GM18907 (cell line): ENCODE results near the gene SLC32A1.

ENCODE experiments used
- ATAC-seq: cut with Tn5 transposase; IDR thresholded peaks from one replicate; pipeline ENCODE4 v1.9.1; 2021; ENCODE audit warnings: mild to moderate bottlenecking, moderate library complexity; ENCODE audit not compliant: unreplicated experiment

SLC32A1 gene

GRCh38 chr20:38751360-38751976, 27.2 kb downstream of the SLC32A1 start:
- ATAC-seq = no peak

DNA sequence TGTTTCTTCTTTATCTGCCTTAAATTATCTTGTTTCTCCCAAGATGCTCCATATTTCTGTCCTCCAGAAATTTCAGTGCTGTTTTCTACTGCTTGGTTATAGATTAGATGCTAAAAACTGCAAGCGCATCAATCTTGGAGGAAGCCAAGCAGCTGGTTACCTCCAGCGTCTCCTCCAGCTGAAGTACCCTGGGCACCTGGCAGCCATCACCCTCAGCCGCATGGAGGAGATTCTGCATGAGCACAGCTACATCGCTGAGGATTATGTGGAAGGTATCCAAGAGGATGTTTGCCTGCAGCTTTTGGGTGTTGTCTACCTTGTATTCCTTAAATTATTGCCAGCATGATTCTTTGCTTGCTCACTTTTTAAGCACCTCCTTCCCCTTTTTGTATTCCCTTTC, 27.7 kb downstream of the SLC32A1 start:
- no peak for ATAC-seq

GRCh38 chr20:38754924-38755323, 30.6 kb downstream of the SLC32A1 start:
- ATAC-seq = no peak

- no peak for ATAC-seq
Observed at GRCh38 chr20:38755324-38755910, 31.1 kb downstream of the SLC32A1 start.

DNA sequence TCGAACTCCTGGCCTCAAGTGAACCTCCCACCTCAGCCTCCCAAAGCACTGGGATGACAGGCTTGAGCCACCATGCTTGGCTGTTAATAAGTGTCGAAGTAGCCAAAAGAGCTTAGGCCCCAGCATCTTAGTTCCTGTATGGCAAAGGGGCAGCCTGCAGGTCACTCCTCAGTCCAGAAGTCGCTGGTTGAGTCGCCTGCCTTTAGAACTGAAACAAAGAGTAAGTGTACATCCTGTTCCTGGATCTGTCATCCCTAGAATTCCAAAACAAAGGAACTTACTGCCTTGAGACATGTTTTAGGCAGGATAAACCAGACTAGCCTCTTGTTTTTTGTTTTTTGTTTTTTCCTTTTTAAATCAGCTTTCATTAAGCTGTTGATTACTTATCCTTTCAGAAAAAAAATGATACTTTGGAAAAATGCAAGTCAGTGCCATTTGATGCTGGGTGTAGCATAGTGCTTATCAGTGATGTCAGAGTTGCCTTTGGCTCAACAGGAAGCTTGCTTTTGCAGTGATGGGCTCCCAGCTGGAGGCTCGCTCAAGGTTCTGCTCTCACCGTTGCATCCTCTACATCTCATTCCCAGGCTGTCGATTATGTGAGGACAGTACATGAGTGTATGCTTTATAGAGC, 33.0 kb downstream of the SLC32A1 start:
- ATAC-seq = no peak

- ATAC-seq = no peak
Observed at GRCh38 chr20:38759106-38759505, 34.8 kb downstream of the SLC32A1 start.

DNA sequence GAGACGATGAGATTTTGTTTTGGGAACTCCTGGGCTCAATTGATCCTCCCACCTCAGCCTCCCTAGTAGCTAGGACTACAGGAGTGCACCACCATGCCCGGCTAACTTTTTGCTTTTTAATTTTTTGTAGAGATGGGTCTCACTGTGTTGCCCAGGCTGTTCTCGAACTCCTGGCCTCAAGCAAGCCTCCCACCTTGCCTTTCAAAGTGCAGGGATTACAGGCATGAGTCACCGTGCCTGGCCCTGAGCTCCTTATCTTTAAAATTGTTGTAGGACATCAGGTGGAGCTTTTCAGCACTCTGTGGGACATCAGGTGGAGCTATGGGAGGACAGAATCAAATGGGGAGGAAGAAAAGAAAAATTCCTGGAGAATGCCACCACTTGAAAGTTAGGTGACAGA, 36.7 kb downstream of the SLC32A1 start:
- no peak for ATAC-seq

- no peak for ATAC-seq
Observed at GRCh38 chr20:38762174-38762573, 37.9 kb downstream of the SLC32A1 start.

- ATAC-seq = no peak
Observed at GRCh38 chr20:38763616-38764015, 39.3 kb downstream of the SLC32A1 start.

DNA sequence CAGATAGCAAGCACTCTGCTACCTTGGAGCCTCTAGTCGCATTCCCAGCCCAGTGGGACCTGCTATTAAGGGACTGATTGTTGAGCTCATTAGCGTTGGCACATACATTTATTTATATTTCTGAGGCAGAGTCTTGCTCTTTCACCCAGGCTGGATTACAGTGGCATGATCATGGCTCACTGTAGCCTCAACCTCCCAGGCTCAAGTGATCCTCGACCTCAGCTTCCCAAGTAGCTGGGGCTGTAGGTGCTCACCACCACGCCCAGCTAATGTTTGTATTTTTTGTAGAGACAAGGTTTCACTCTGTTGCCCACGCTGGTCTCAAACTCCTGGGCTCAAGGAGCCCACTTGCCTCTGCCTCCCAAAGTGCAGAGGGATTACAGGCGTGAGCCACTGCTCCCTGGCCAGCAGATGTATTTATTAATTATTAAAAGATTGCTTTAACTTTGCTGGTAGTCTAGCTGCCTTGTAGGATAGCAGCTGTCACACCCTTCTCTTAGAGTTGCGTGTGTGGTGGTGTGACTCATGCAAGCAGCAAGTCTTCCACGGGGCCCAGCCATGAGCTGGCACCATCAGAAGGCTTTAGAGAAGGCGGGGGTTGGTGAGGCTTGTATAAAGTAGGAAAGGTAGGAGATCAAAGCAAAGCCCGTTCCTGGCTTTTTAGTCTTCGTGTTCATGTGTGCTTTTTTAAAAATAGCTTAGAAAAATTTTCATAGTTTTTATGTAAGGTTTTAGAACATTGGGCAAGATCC, 40.5 kb downstream of the SLC32A1 start:
- no peak for ATAC-seq

DNA sequence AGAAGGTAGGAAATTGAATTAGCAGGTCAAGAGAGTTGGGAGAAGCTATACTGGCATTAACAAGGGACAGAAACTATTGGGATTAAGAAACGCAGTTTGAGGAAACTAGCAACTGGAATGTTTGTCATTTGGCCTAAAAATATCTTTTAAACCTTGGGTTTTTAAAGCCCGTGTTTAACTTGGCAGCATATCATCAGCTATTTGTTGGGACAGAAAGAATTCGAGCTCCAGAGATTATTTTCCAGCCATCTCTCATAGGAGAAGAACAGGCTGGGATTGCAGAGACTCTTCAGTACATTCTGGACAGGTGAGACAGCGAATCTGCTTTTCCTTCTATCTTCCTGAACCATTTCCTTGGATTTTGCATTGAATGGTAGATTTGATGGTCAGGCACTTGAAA, 41.8 kb downstream of the SLC32A1 start:
- no peak for ATAC-seq

GRCh38 chr20:38769376-38770295, 45.4 kb downstream of the SLC32A1 start:
- ATAC-seq = no peak

DNA sequence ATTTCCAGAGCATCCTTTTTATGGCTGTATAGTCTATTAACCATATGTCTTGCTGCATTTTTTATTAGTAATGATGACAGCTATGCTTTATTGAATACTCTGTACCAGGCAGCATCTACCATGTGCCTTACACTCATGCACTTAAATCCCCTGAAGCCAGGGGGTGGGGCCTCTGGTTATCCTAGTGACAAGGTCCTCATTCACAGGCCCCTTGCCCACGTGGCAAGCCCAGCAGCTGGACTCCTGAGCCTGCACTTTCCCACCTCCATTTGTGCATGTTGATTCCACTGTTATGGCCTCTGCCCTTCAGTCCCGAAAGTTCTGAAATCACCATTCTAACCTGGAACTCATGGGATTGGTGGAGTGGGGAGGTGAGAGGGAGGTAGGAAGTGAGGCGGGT, 46.3 kb downstream of the SLC32A1 start:
- no peak for ATAC-seq

DNA sequence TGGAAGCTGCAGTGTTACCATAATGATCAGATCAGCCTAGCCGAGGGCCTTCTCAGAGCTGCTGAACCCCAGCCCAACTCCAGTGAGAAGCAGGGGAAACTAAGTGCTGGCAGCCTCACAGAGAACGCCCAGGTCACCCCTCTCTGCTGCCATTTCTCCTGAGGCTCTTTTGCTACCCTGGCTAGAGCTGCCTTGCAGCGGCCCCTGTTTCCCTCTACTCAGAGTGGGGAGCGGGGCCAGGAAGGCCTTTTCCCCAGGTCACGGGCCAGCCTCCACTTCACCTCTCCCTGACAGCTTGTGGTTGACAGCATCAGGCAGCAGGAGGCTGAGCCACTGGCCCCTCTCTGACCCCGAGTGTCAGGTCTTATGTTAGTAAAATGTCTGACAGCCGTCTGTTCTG, 46.7 kb downstream of the SLC32A1 start:
- no peak for ATAC-seq

DNA sequence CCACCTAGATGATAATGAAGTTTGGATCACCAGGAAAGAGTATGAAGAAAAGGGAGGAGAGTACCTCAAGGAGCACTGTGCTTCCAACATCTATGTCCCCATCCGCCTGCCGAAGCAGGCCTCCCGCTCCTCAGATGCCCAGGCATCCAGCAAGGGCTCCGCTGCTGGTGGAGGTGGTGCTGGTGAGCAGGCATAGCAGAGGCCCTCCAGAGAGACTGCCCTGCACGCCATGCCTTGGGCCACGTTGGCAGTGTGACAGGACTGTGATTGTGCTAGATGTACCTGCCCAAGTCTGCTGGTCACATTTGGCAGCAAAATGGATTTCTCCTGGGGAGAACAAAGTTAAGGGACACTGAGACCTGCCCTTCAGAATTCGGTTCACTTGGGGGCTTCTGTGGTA, 47.3 kb downstream of the SLC32A1 start:
- ATAC-seq = no peak

DNA sequence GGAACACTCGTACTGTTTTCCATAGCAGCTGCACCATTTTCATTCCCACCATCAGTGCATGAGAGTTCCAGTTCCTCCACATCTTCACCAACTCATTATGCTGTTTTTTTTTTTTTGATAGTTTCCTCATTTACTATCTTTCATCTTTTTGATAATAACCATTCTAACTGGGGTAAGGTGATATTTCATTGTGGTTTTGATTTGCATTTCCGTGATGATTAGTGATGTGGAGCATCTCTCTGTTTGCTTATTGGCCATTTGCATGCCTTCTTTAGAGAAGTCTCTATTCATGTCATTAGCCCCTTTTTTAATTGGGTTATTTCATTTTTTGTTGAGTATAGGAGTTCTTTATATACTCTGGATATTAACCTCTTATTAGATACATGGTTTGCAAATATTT, 49.9 kb downstream of the SLC32A1 start:
- ATAC-seq = no peak

GRCh38 chr20:38776363-38776762, 52.1 kb downstream of the SLC32A1 start:
- no peak for ATAC-seq
